B cell (primary cell): Measurements from ENCODE around the gene ACBD5. TPM values are rescaled to one million over a fixed set of nuclear protein-coding genes. Genes with fewer than 3 reads are reported as not detected.

Experiments used
- ATAC-seq: fragments of 200-7000 bp; cut with Tn5 transposase; one replicate; pipeline ENCODE4 v1.10.0; 2021; ENCODE audit warnings: low read depth, mild to moderate bottlenecking, moderate number of reproducible peaks, moderate library complexity
- CTCF ChIA-PET: fragments of 350-600 bp; sonication (Branson Sonifier 250); formaldehyde crosslinking; loops from one replicate; lab custom pipeline; 2021; ENCODE audit warnings: antibody characterized with exemption, inconsistent platforms; lab: Charles Lee
- POLR2A ChIA-PET: fragments of 350-600 bp; sonication (Branson Sonifier 250); formaldehyde crosslinking; loops from one replicate; lab custom pipeline; 2021; ENCODE audit warnings: antibody characterized with exemption; lab: Charles Lee
- DNase-seq: peaks from one replicate; pipeline ENCODE4 v3.0.0; 2013
- H2AFZ ChIP-seq: 2 replicates; pipeline ENCODE4 v1.6.1; 2012; ENCODE audit warnings: mild to moderate bottlenecking, low read depth, low read length; ENCODE audit not compliant: insufficient read depth, poor library complexity, severe bottlenecking
- H3K27ac ChIP-seq, 2 donors: 1 replicate in 1 of 2; 2 replicates in 1 of 2; pipeline ENCODE4 v1.5.1; 2012 to 2013; ENCODE audit warnings: low read length in 2 of 2, mild to moderate bottlenecking in 2 of 2, moderate library complexity in 1 of 2
- H3K27me3 ChIP-seq, 4 experiments: fragments of 200-600 bp in 1 of 4; sonication (generic) in 1 of 4; replicated peaks in 1 of 4; 1 replicate in 2 of 4; 2 replicates in 2 of 4; pipeline versions ENCODE4 v1.6.1 to v1.7.0; 2013 to 2016; ENCODE audit warnings: low read length in 3 of 4, mild to moderate bottlenecking in 2 of 4, mixed read lengths in 1 of 4, moderate library complexity in 1 of 4; ENCODE audit not compliant: insufficient read depth in 4 of 4, control insufficient read depth in 3 of 4; ENCODE audit errors: control extremely low read depth in 1 of 4
- H3K36me3 ChIP-seq, 2 experiments: replicated peaks in 1 of 2; 1 replicate in 1 of 2; 2 replicates in 1 of 2; pipeline versions ENCODE4 v1.6.1 to v1.7.1; 2013; ENCODE audit warnings: low read length in 1 of 2; ENCODE audit not compliant: insufficient read depth in 2 of 2, control insufficient read depth in 1 of 2; ENCODE audit errors: control extremely low read depth in 1 of 2, extremely low read depth in 1 of 2
- H3K4me1 ChIP-seq, 2 donors: fragments of 200-600 bp in 1 of 2; sonication (generic) in 1 of 2; 1 replicate in 1 of 2; 2 replicates in 1 of 2; pipeline versions ENCODE4 v1.5.1 to v1.6.1; 2013 to 2017; ENCODE audit warnings: low read length in 2 of 2; ENCODE audit not compliant: control insufficient read depth in 2 of 2, insufficient read depth in 2 of 2
- H3K4me2 ChIP-seq: replicated peaks from 2 replicates; pipeline ENCODE3; 2012; ENCODE audit warnings: mild to moderate bottlenecking, low read depth, low read length; ENCODE audit not compliant: poor library complexity, severe bottlenecking
- H3K4me3 ChIP-seq, 5 experiments: fragments of 200-600 bp in 1 of 5; sonication (generic) in 1 of 5; 1 replicate in 3 of 5; 2 replicates in 2 of 5; pipeline versions ENCODE4 v1.5.1 to v1.7.0; 2011 to 2016; ENCODE audit warnings: low read length in 4 of 5, mild to moderate bottlenecking in 4 of 5, low read depth in 2 of 5, control low read depth in 1 of 5, moderate library complexity in 1 of 5; ENCODE audit not compliant: insufficient read depth in 1 of 5; ENCODE audit errors: control extremely low read depth in 1 of 5, extremely low read depth in 1 of 5
- H3K79me2 ChIP-seq: fragments of 200-600 bp; sonication (generic); one replicate; pipeline ENCODE4 v1.6.0; 2016; ENCODE audit warnings: low read length; ENCODE audit not compliant: control insufficient read depth, insufficient read depth
- H3K9ac ChIP-seq: fragments of 200-600 bp; sonication (generic); 2 replicates; pipeline ENCODE4 v1.6.1; 2017; ENCODE audit warnings: mild to moderate bottlenecking, low read length, moderate library complexity
- H3K9me3 ChIP-seq, 3 donors: one replicate each; pipeline versions ENCODE4 v1.6.1 to v1.7.1; 2013; ENCODE audit warnings: low read length in 2 of 3; ENCODE audit not compliant: control insufficient read depth in 2 of 3, insufficient read depth in 1 of 3; ENCODE audit errors: control extremely low read depth in 1 of 3
- H4K20me1 ChIP-seq: 2 replicates; pipeline ENCODE4 v1.6.0; 2012; ENCODE audit warnings: mild to moderate bottlenecking, low read length; ENCODE audit not compliant: insufficient read depth, control insufficient read depth, poor library complexity, severe bottlenecking
- H3K27ac Mint-ChIP-seq: one replicate; pipeline ENCODE4 v1.8.0; 2021; ENCODE audit warnings: mixed read lengths
- H3K27me3 Mint-ChIP-seq: one replicate; pipeline ENCODE4 v1.8.0; 2021; ENCODE audit warnings: mixed read lengths
- H3K4me1 Mint-ChIP-seq: one replicate; pipeline ENCODE4 v1.8.0; 2021; ENCODE audit warnings: mixed read lengths
- H3K4me3 Mint-ChIP-seq: one replicate; pipeline ENCODE4 v1.8.0; 2021; ENCODE audit warnings: mixed read lengths
- H3K9me3 Mint-ChIP-seq: one replicate; pipeline ENCODE4 v1.8.0; 2022; ENCODE audit warnings: mixed read lengths; ENCODE audit not compliant: insufficient read depth
- EZH2 ChIP-seq: IDR thresholded peaks from 2 replicates; pipeline ENCODE4 v1.6.1; 2012; ENCODE audit warnings: borderline replicate concordance, low read depth, mild to moderate bottlenecking, moderate library complexity, low read length; ENCODE audit not compliant: insufficient read depth, poor library complexity, severe bottlenecking
- WGBS: methylation state at CpG from one replicate; pipeline ENCODE4 v1.1.5; 2013; ENCODE audit warnings: missing lambda C conversion rate; ENCODE audit not compliant: insufficient coverage; 5-methylcytosine and 5-hydroxymethylcytosine counted together
- intact Hi-C: fragments of 100-400 bp; cut with micrococcal nuclease; formaldehyde crosslinking; loops from one replicate; pipeline ENCODE4 v1.10.0; 2022
- polyA plus RNA-seq: library from polyadenylated mRNA; depleted of rRNA; stranded (reverse); fragments of >200 nt; gene quantifications from 2 replicates; pipeline ENCODE4 v1.2.3, GENCODE V29; 2012
- total RNA-seq, 2 donors: library from RNA; stranded (reverse); fragments of 120-200 nt in 1 of 2; gene quantifications; 1 replicate in 1 of 2; 2 replicates in 1 of 2; pipeline versions ENCODE4 v1.2.3 to v1.2.4, GENCODE V29; 2013 to 2022
- TF ChIP-seq, protein P1 (sequence below): fragments of 200-600 bp; IDR thresholded peaks from one replicate; pipeline ENCODE4 v1.8.0; 2022; ENCODE audit warnings: antibody characterized with exemption, mild to moderate bottlenecking

Gene ACBD5
- total and polyA plus RNA-seq, 2 donors (not counting 1 experiment from before 2014, with no cell fraction given), result 8.2 to 24.0 TPM

DNA sequence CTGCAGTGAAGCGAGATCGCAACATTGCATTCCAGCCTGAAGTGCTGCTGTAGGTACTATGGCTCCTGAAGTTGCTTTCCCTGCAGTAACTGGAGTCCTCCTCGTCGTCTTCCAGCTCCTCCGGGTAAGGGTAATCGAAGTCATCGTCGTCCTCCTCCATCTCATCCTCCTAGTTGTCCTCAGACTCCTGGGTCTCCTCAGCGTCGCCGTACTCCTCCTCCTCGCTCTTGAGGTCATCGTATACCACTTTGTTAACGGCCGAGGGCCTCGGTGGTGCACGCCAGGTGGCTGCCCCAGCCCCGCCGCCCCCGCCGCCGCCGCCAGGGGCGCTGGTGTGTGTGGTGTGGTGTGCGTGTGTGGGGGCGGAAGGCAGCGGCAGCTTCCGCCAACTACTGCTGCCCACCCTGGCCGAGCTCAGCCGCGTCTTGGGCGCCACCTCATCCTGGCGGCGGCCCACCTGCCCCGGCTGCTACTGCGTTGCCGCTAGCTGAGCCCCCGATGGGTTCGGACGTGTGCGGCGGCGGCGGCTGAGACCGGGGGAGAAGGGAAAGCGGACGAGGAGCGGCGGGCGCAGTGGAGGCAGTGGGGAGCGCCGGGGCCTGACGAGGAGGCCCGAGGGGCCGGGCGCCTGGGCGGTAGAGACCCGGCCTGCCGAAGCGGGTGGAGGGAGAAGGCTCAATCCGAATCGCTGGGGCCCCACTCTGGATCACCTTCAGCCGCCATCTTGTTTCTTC, 11.8 kb upstream of the ACBD5 start:
- peak overlapping the region; percentile 97 for H2AFZ ChIP-seq
- POLR2A ChIA-PET, result interaction anchor here (0.5 to 1.9 kb wide), 6 partner anchors 10 to 98 kb away, joined by 4 to 27 read pairs (median 5); partner anchors contain the start of genes ACBD5 and YME1L1
- peak overlapping the region; percentile 85 for H3K9ac ChIP-seq
- Mint-ChIP-seq H3K27me3 (peaks cover 6% of the 10 kb centered on the region), H3K27ac (peak overlapping the region; percentile 92), H3K9me3 (no peaks in the 10 kb centered on the region), H3K4me1 (peaks cover 7% of the 10 kb centered on the region), H3K4me3 (peak overlapping the region; percentile 85)
- CTCF ChIA-PET, result interaction anchor here (0.6 to 2.6 kb wide), 6 partner anchors 10 to 108 kb away, joined by 3 to 14 read pairs (median 7); partner anchors contain the start of gene ACBD5
- peak overlapping the region; percentile 82 for H3K4me2 ChIP-seq
- DNase-seq (peak; percentile 82), ATAC-seq (peak; percentile 99)
- H4K20me1 ChIP-seq, result no peaks in the 10 kb centered on the region
- no peaks in the 10 kb centered on the region for H3K79me2 ChIP-seq
- H3K36me3 ChIP-seq, result no peaks in the 10 kb centered on the region
- H3K9me3 ChIP-seq, result peaks cover 0 to 11% (median 0%) of the 10 kb centered on the region in 3 donors
- TF ChIP-seq, protein P1, sequence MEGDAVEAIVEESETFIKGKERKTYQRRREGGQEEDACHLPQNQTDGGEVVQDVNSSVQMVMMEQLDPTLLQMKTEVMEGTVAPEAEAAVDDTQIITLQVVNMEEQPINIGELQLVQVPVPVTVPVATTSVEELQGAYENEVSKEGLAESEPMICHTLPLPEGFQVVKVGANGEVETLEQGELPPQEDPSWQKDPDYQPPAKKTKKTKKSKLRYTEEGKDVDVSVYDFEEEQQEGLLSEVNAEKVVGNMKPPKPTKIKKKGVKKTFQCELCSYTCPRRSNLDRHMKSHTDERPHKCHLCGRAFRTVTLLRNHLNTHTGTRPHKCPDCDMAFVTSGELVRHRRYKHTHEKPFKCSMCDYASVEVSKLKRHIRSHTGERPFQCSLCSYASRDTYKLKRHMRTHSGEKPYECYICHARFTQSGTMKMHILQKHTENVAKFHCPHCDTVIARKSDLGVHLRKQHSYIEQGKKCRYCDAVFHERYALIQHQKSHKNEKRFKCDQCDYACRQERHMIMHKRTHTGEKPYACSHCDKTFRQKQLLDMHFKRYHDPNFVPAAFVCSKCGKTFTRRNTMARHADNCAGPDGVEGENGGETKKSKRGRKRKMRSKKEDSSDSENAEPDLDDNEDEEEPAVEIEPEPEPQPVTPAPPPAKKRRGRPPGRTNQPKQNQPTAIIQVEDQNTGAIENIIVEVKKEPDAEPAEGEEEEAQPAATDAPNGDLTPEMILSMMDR, result peak; percentile 90
- TF ChIP-seq EZH2, result no peak
- H3K27ac ChIP-seq, result peak overlapping the region; percentile 78 to 91
- WGBS, result 28% methylated on average over 47 of the region's 63 CpGs
- peaks cover 0 to 6% (median 2%) of the 10 kb centered on the region in 4 experiments for H3K27me3 ChIP-seq
- intact Hi-C loops, result loop anchor here (1.0 kb wide), 1 partner anchor 10 kb away; no protein-coding TSS in a partner anchor
- H3K4me3 ChIP-seq, result peak overlapping the region in 4 of 5 experiments; percentile 64 to 79 (median 71)
- H3K4me1 ChIP-seq, result peaks cover 1 to 9% of the 10 kb centered on the region in 2 donors
